GM19035 (cell line): ENCODE data around the gene C1QC.
"Not testable (repeated sequence)": the region's sequence is repeated elsewhere in the genome, so short reads cannot be mapped to it uniquely, and the experiment has no call there.

Experiments used
- ATAC-seq: cut with Tn5 transposase; IDR thresholded peaks from one replicate; pipeline ENCODE4 v1.9.1; 2021; ENCODE audit not compliant: unreplicated experiment

C1QC gene

GRCh38 chr1:22645931-22646330 is 2.5 kb downstream of the C1QC start:
- no peak for ATAC-seq

GRCh38 chr1:22646384-22646783 is 3.0 kb downstream of the C1QC start:
- no peak for ATAC-seq

GRCh38 chr1:22650089-22650693 is 6.8 kb downstream of the C1QC start:
- ATAC-seq = no peak

- no peak for ATAC-seq
Measured at GRCh38 chr1:22651941-22652856, 8.8 kb downstream of the C1QC start.

- ATAC-seq = no peak
Measured at GRCh38 chr1:22652881-22653316, 9.5 kb downstream of the C1QC start, which contains the start of gene C1QB. Gene C1QB (plus strand): TSS chr1:22653236. CDS start chr1:22659463, 6,227 bp downstream.

- no peak for ATAC-seq
Measured at GRCh38 chr1:22654692-22655091, 11.3 kb downstream of the C1QC start.

- no peak for ATAC-seq
Measured at GRCh38 chr1:22658385-22659163, 15.1 kb downstream of the C1QC start.

GRCh38 chr1:22660716-22661241 is 17.3 kb downstream of the C1QC start:
- no peak for ATAC-seq

GRCh38 chr1:22661880-22662279 is 18.4 kb downstream of the C1QC start:
- no peak for ATAC-seq

GRCh38 chr1:22662318-22662717 is 18.9 kb downstream of the C1QC start:
- no peak for ATAC-seq

GRCh38 chr1:22662986-22663408 is 19.6 kb downstream of the C1QC start:
- no peak for ATAC-seq

- ATAC-seq = no peak
Measured at GRCh38 chr1:22665752-22666151, 22.3 kb downstream of the C1QC start.

GRCh38 chr1:22666412-22666811 is 23.0 kb downstream of the C1QC start:
- no peak for ATAC-seq

- not testable (repeated sequence) for ATAC-seq
Measured at GRCh38 chr1:22668840-22669239, 25.4 kb downstream of the C1QC start.

GRCh38 chr1:22670352-22670975 is 27.0 kb downstream of the C1QC start:
- ATAC-seq = no peak

GRCh38 chr1:22671999-22672398 is 28.6 kb downstream of the C1QC start:
- ATAC-seq = no peak

GRCh38 chr1:22673486-22674409 is 30.3 kb downstream of the C1QC start:
- ATAC-seq = no peak

GRCh38 chr1:22674410-22674749 is 30.9 kb downstream of the C1QC start:
- no peak for ATAC-seq

GRCh38 chr1:22676151-22676550 is 32.7 kb downstream of the C1QC start:
- not testable (repeated sequence) for ATAC-seq
